ENCODE measurements around the gene LAMC3. TPM values are rescaled to one million over a fixed set of nuclear protein-coding genes. Genes with fewer than 3 reads are reported as not detected.

LAMC3 gene
- total RNA-seq, 2 experiments from 2014 or later: 0.69 to 0.98 TPM

DNA sequence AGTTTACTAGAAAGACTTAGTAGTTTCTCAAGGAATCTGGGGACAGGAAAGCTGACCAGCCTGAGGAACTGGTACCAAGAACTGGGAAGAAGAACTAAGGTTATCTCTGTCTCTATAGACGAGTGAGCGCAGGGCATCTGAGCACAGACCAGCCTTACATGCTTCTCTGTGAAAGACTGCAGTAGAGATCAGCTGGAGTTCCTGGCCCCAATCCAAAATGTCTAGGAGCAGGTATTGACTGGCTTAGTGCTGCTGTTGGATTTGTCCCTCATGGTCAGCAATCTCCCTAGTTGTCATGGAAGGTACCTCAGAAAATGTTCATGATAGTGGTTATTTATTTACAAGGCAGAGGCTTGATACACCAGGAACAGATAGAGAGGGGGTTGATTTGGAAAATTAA lies 129.7 kb downstream of the LAMC3 start:
- intact Hi-C loops (cut with micrococcal nuclease): no loop called here
- Mint-ChIP-seq H3K27ac (no peak overlapping the region), H3K27me3 (ENCODE audit: low read depth) (no peaks in the 10 kb centered on the region), H3K4me3 (no peak overlapping the region), H3K9me3 (no peaks in the 10 kb centered on the region), H3K36me3 (ENCODE audit: low read depth) (peaks cover 47% of the 10 kb centered on the region), H3K4me1 (ENCODE audit: low read depth) (peaks cover under 1% of the 10 kb centered on the region)
- no peak for DNase-seq
- CTCF ChIA-PET: no interaction called here

GRCh38 chr9:131140112-131140511 lies 131.1 kb downstream of the LAMC3 start:
- H3K4me1 Mint-ChIP-seq (ENCODE audit: low read depth): peaks cover 3% of the 10 kb centered on the region
- H3K36me3 Mint-ChIP-seq (ENCODE audit: low read depth): peaks cover 53% of the 10 kb centered on the region
- H3K9me3 Mint-ChIP-seq: no peaks in the 10 kb centered on the region
- CTCF ChIA-PET: no interaction called here
- H3K4me3 Mint-ChIP-seq: no peak overlapping the region
- H3K27me3 Mint-ChIP-seq (ENCODE audit: low read depth): no peaks in the 10 kb centered on the region
- H3K27ac Mint-ChIP-seq: no peak overlapping the region
- intact Hi-C loops (cut with micrococcal nuclease): no loop called here
- DNase-seq: no peak

GRCh38 chr9:131140550-131140949 lies 131.6 kb downstream of the LAMC3 start:
- peaks cover 54% of the 10 kb centered on the region for H3K36me3 Mint-ChIP-seq (ENCODE audit: low read depth)
- DNase-seq: no peak
- intact Hi-C loops (cut with micrococcal nuclease): no loop called here
- CTCF ChIA-PET: no interaction called here
- no peak overlapping the region for H3K4me3 Mint-ChIP-seq
- H3K27ac Mint-ChIP-seq: no peak overlapping the region
- H3K27me3 Mint-ChIP-seq (ENCODE audit: low read depth): no peaks in the 10 kb centered on the region
- peaks cover 3% of the 10 kb centered on the region for H3K4me1 Mint-ChIP-seq (ENCODE audit: low read depth)
- H3K9me3 Mint-ChIP-seq: no peaks in the 10 kb centered on the region

DNA sequence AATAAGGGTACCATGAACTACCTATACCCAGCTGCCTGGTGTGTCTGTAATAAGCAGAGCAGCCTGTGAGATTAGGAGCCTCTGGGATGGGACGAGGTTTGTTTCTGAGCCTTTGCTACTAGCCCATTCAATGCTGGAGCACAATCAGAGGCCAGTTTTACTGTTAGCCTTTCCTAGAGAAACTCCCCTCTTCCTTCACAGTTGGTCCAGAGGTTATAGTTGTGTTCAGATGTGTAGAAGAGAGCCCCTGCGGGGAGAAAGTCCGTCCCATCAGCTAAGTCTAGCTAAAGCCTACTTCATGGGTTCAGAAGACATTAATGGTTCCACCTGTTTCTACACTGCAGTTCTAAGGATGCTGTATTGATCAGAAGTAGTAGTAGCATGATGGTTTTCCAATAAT lies 133.2 kb downstream of the LAMC3 start:
- intact Hi-C loops (cut with micrococcal nuclease): no loop called here
- Mint-ChIP-seq H3K27ac (no peak overlapping the region), H3K36me3 (ENCODE audit: low read depth) (peaks cover 56% of the 10 kb centered on the region), H3K4me1 (ENCODE audit: low read depth) (peaks cover 3% of the 10 kb centered on the region), H3K27me3 (ENCODE audit: low read depth) (no peaks in the 10 kb centered on the region), H3K4me3 (no peak overlapping the region), H3K9me3 (no peaks in the 10 kb centered on the region)
- CTCF ChIA-PET: interaction anchor here (1.6 kb wide), 1 partner anchor 195 kb away, joined by 4 read pairs; no protein-coding TSS in a partner anchor
- no peak for DNase-seq

Other genes starting within 250 kb of the LAMC3 start
- gene ABL1, start 173.9 kb upstream of the LAMC3 start, total RNA-seq: 10 to 100 TPM; 25.7 to 26.1 TPM
- not detected for gene QRFP, start 112.4 kb upstream of the LAMC3 start, total RNA-seq
- gene FIBCD1, start 69.9 kb upstream of the LAMC3 start, total RNA-seq: not detected
- 1 to 10 TPM; 1.4 to 1.8 TPM for gene AIF1L, start 87.4 kb downstream of the LAMC3 start, total RNA-seq
- gene NUP214, start 116.4 kb downstream of the LAMC3 start, total RNA-seq: 10 to 100 TPM; 40.2 to 41.1 TPM